Measurements from ENCODE around the gene CLCN3. TPM values are rescaled to one million over a fixed set of nuclear protein-coding genes. Genes with fewer than 3 reads are reported as not detected.

CLCN3 gene
- total RNA-seq, 6 donors from 2014 or later: 16.2 to 54.4 (median 30.4) TPM

- 95 to 96% methylated on average over 2 of the region's 2 CpGs for WGBS, 2 donors
- Histone ChIP-seq H3K27me3 (no peaks in the 10 kb centered on the region), H3K4me1 (no peaks in the 10 kb centered on the region), H3K4me3 (no peak overlapping the region), H3K36me3 (peaks cover 0 to 24% (median 7%) of the 10 kb centered on the region in 4 donors), H3K9me3 (no peaks in the 10 kb centered on the region), H3K27ac (no peak overlapping the region)
- TF ChIP-seq EP300 (IDR thresholded peaks at IDR 0.05) (no peak), POLR2AphosphoS5 (IDR thresholded peaks at IDR 0.05) (no peak), POLR2A (IDR thresholded peaks at IDR 0.05) (no peak), CTCF (IDR thresholded peaks at IDR 0.05) (no peak)
- peak in 1 of 2 donors; percentile 85 for ATAC-seq (ENCODE audit: low FRiP score in 2 of 2)
- no peak for DNase-seq
Measured at GRCh38 chr4:169707958-169708643, 87.7 kb downstream of the CLCN3 start.

GRCh38 chr4:169715826-169716225, 95.4 kb downstream of the CLCN3 start:
- Histone ChIP-seq H3K4me1 (no peaks in the 10 kb centered on the region), H3K36me3 (peaks cover 0 to 50% (median 14%) of the 10 kb centered on the region in 4 donors), H3K9me3 (no peaks in the 10 kb centered on the region), H3K27me3 (no peaks in the 10 kb centered on the region), H3K27ac (no peak overlapping the region), H3K4me3 (no peak overlapping the region)
- WGBS, 2 donors: 90 to 93% methylated on average over 2 of the region's 2 CpGs
- ATAC-seq (ENCODE audit: low FRiP score in 2 of 2) (no peak), DNase-seq (no peak)
- no peak for TF ChIP-seq CTCF (IDR thresholded peaks at IDR 0.05)
- TF ChIP-seq POLR2AphosphoS5 (IDR thresholded peaks at IDR 0.05): no peak
- no peak for TF ChIP-seq EP300 (IDR thresholded peaks at IDR 0.05)

- ATAC-seq (ENCODE audit: low FRiP score in 2 of 2): no peak
- WGBS, 2 donors: 94 to 96% methylated on average over 1 of the region's 1 CpG
Measured at GRCh38 chr4:169716677-169717076, 96.3 kb downstream of the CLCN3 start.

GRCh38 chr4:169720529-169720928, 100.2 kb downstream of the CLCN3 start:
- no peak overlapping the region for H3K4me3 ChIP-seq
- peaks cover 0 to 22% (median 0%) of the 10 kb centered on the region in 4 donors for H3K36me3 ChIP-seq
- ATAC-seq (ENCODE audit: low FRiP score in 2 of 2) (no peak), DNase-seq (no peak)
- no peaks in the 10 kb centered on the region for H3K4me1 ChIP-seq
- H3K27me3 ChIP-seq: no peaks in the 10 kb centered on the region
- TF ChIP-seq POLR2A (IDR thresholded peaks at IDR 0.05): no peak
- TF ChIP-seq EP300 (IDR thresholded peaks at IDR 0.05): no peak
- no peak for TF ChIP-seq CTCF (IDR thresholded peaks at IDR 0.05)
- no peak for TF ChIP-seq POLR2AphosphoS5 (IDR thresholded peaks at IDR 0.05)
- WGBS, 2 donors: 90 to 95% methylated on average over 7 of the region's 7 CpGs
- no peak overlapping the region for H3K27ac ChIP-seq
- H3K9me3 ChIP-seq: no peaks in the 10 kb centered on the region

More at GRCh38 chr4:169716677-169717076, 96.3 kb downstream of the CLCN3 start:
- H3K9me3 ChIP-seq: no peaks in the 10 kb centered on the region
- TF ChIP-seq CTCF (IDR thresholded peaks at IDR 0.05) (no peak), POLR2A (IDR thresholded peaks at IDR 0.05) (no peak), EP300 (IDR thresholded peaks at IDR 0.05) (no peak), POLR2AphosphoS5 (IDR thresholded peaks at IDR 0.05) (no peak)
- peaks cover 0 to 50% (median 14%) of the 10 kb centered on the region in 4 donors for H3K36me3 ChIP-seq
- DNase-seq: no peak
- H3K4me1 ChIP-seq: no peaks in the 10 kb centered on the region
- no peak overlapping the region for H3K27ac ChIP-seq
- H3K27me3 ChIP-seq: no peaks in the 10 kb centered on the region
- no peak overlapping the region for H3K4me3 ChIP-seq
